H9 (cell line): ENCODE results near the gene ZC3H6. TPM values are rescaled to one million over a fixed set of nuclear protein-coding genes. Genes with fewer than 3 reads are reported as not detected.

Source experiments
- DNase-seq: peaks from one replicate; pipeline ENCODE4 v3.0.0-alpha.2; 2017
- H2AFZ ChIP-seq: one replicate; pipeline ENCODE4 v1.6.1; 2013; ENCODE audit warnings: mild to moderate bottlenecking, low read length, control low read depth, moderate library complexity
- H2AK5ac ChIP-seq: 2 replicates; pipeline ENCODE4 v1.6.1; 2013; ENCODE audit warnings: low read length, control low read depth, mixed read lengths; ENCODE audit not compliant: insufficient read length
- H2BK120ac ChIP-seq: one replicate; pipeline ENCODE4 v1.6.1; 2013; ENCODE audit warnings: low read depth, mild to moderate bottlenecking, low read length, control low read depth, inconsistent platforms; ENCODE audit not compliant: poor library complexity, severe bottlenecking
- H2BK12ac ChIP-seq: 2 replicates; pipeline ENCODE4 v1.6.1; 2013; ENCODE audit warnings: low read length, control low read depth, mixed read lengths, low read depth; ENCODE audit not compliant: insufficient read length
- H2BK15ac ChIP-seq: 2 replicates; pipeline ENCODE4 v1.6.1; 2013; ENCODE audit warnings: low read depth, low read length, control low read depth
- H2BK20ac ChIP-seq: one replicate; pipeline ENCODE4 v1.6.1; 2013; ENCODE audit warnings: low read depth, mild to moderate bottlenecking, low read length, control low read depth, inconsistent platforms; ENCODE audit not compliant: poor library complexity, severe bottlenecking
- H2BK5ac ChIP-seq: 2 replicates; pipeline ENCODE4 v1.6.1; 2013; ENCODE audit warnings: low read length, control low read depth, mixed read lengths; ENCODE audit not compliant: insufficient read length
- H3K14ac ChIP-seq: 2 replicates; pipeline ENCODE4 v1.6.1; 2013; ENCODE audit warnings: low read length, control low read depth; ENCODE audit not compliant: insufficient read depth
- H3K18ac ChIP-seq: 2 replicates; pipeline ENCODE4 v1.6.1; 2013; ENCODE audit warnings: low read depth, mild to moderate bottlenecking, mixed read lengths, low read length, control low read depth; ENCODE audit not compliant: insufficient read length
- H3K23ac ChIP-seq: 2 replicates; pipeline ENCODE4 v1.6.1; 2013; ENCODE audit warnings: low read length, control low read depth, mixed read lengths, low read depth; ENCODE audit not compliant: insufficient read length
- H3K23me2 ChIP-seq: 2 replicates; pipeline ENCODE4 v1.6.1; 2013; ENCODE audit warnings: low read depth, mild to moderate bottlenecking, mixed read lengths, low read length, control low read depth; ENCODE audit not compliant: insufficient read length, poor library complexity, severe bottlenecking
- H3K27ac ChIP-seq: 2 replicates; pipeline ENCODE4 v1.5.1; 2013; ENCODE audit warnings: low read length, control low read depth, mixed read lengths, low read depth; ENCODE audit not compliant: insufficient read length
- H3K27me3 ChIP-seq: 2 replicates; pipeline ENCODE4 v1.6.1; 2013; ENCODE audit warnings: low read length, control low read depth, inconsistent platforms; ENCODE audit not compliant: insufficient read depth
- H3K4ac ChIP-seq: 2 replicates; pipeline ENCODE4 v1.6.1; 2013; ENCODE audit warnings: low read depth, mild to moderate bottlenecking, control low read depth, inconsistent platforms, low read length, moderate library complexity
- H3K4me1 ChIP-seq: 2 replicates; pipeline ENCODE4 v1.6.1; 2013; ENCODE audit warnings: low read length, control low read depth, inconsistent platforms; ENCODE audit not compliant: insufficient read depth
- H3K4me2 ChIP-seq: 2 replicates; pipeline ENCODE4 v1.6.1; 2013; ENCODE audit warnings: low read length, control low read depth, mixed read lengths; ENCODE audit not compliant: insufficient read length, insufficient read depth
- H3K56ac ChIP-seq: 2 replicates; pipeline ENCODE4 v1.6.1; 2013; ENCODE audit warnings: low read depth, mild to moderate bottlenecking, mixed read lengths, low read length, control low read depth; ENCODE audit not compliant: insufficient read length
- H3K79me1 ChIP-seq: 2 replicates; pipeline ENCODE4 v1.6.1; 2013; ENCODE audit warnings: low read depth, mild to moderate bottlenecking, moderate library complexity, low read length, control low read depth, inconsistent platforms; ENCODE audit not compliant: insufficient read depth, poor library complexity, severe bottlenecking
- H3K79me2 ChIP-seq: 2 replicates; pipeline ENCODE4 v1.6.1; 2013; ENCODE audit warnings: low read length, control low read depth, inconsistent platforms; ENCODE audit not compliant: insufficient read depth
- H3K9ac ChIP-seq: 2 replicates; pipeline ENCODE4 v1.6.1; 2013; ENCODE audit warnings: low read length, control low read depth, mixed read lengths; ENCODE audit not compliant: insufficient read length; ENCODE audit errors: extremely low read depth
- H3K9me3 ChIP-seq: one replicate; pipeline ENCODE4 v1.6.1; 2013; ENCODE audit warnings: low read depth, low read length, inconsistent platforms; ENCODE audit not compliant: control insufficient read depth
- H3T11ph ChIP-seq: one replicate; pipeline ENCODE4 v1.6.1; 2013; ENCODE audit warnings: mild to moderate bottlenecking, low read length, control low read depth, inconsistent platforms
- H4K20me1 ChIP-seq: one replicate; pipeline ENCODE4 v1.6.1; 2013; ENCODE audit not compliant: control insufficient read depth, insufficient read length, insufficient read depth
- H4K5ac ChIP-seq: 2 replicates; pipeline ENCODE4 v1.6.1; 2013; ENCODE audit warnings: low read depth, mild to moderate bottlenecking, mixed read lengths, low read length, control low read depth; ENCODE audit not compliant: insufficient read length
- H4K8ac ChIP-seq: replicated peaks from 2 replicates; pipeline ENCODE4 v1.6.1; 2013; ENCODE audit warnings: low read length, control low read depth, mixed read lengths, low read depth; ENCODE audit not compliant: insufficient read length
- H4K91ac ChIP-seq: 2 replicates; pipeline ENCODE4 v1.6.1; 2013; ENCODE audit warnings: low read depth, mild to moderate bottlenecking, moderate library complexity, mixed read lengths, low read length, control low read depth; ENCODE audit not compliant: insufficient read length
- H3K27ac Mint-ChIP-seq, 3 experiments: 2 replicates in 2 of 3; 3 replicates in 1 of 3; pipeline ENCODE4 v1.8.0; 2020 to 2021; ENCODE audit warnings: mixed read lengths in 3 of 3, mild to moderate bottlenecking in 1 of 3, moderate library complexity in 1 of 3
- H3K27me3 Mint-ChIP-seq: 2 replicates; pipeline ENCODE4 v1.8.0; 2021; ENCODE audit warnings: low read depth, mild to moderate bottlenecking, moderate library complexity, mixed read lengths
- H3K36me3 Mint-ChIP-seq, 3 experiments: 2 replicates in 2 of 3; 3 replicates in 1 of 3; pipeline ENCODE4 v1.8.0; 2020 to 2021; ENCODE audit warnings: low read depth in 3 of 3, mixed read lengths in 3 of 3; ENCODE audit not compliant: insufficient read depth in 1 of 3
- H3K4me1 Mint-ChIP-seq, 2 experiments: 2 replicates each; pipeline ENCODE4 v1.8.0; 2020; ENCODE audit warnings: mixed read lengths in 2 of 2
- H3K4me3 Mint-ChIP-seq, 2 experiments: 2 replicates in 1 of 2; 3 replicates in 1 of 2; pipeline ENCODE4 v1.8.0; 2020 to 2021; ENCODE audit warnings: mild to moderate bottlenecking in 2 of 2, mixed read lengths in 2 of 2, moderate library complexity in 1 of 2
- H3K9me3 Mint-ChIP-seq, 2 experiments: 2 replicates in 1 of 2; 3 replicates in 1 of 2; pipeline ENCODE4 v1.8.0; 2020; ENCODE audit warnings: mild to moderate bottlenecking in 2 of 2, mixed read lengths in 2 of 2, moderate library complexity in 1 of 2
- WGBS: extraction: QIAGEN DNeasy Blood & Tissue Kit; methylation state at CpG from one replicate; pipeline ENCODE4 v1.1.7; 2013; ENCODE audit warnings: missing lambda C conversion rate, low lambda C conversion rate, mixed read lengths; ENCODE audit not compliant: insufficient read length; ENCODE audit errors: extremely low coverage; 5-methylcytosine and 5-hydroxymethylcytosine counted together
- total RNA-seq: library from RNA; stranded (reverse); gene quantifications from 2 replicates; pipeline ENCODE4 v1.2.1, GENCODE V29; 2021
- TF ChIP-seq, protein P1 (sequence below): fragments of 200-600 bp; sonication (generic); conservative IDR thresholded peaks from 3 replicates; pipeline ENCODE4 v1.8.0; 2021; ENCODE audit warnings: antibody characterized with exemption, mild to moderate bottlenecking

The ZC3H6 gene
- total RNA-seq, 1 experiment from 2014 or later = 3.5 TPM

GRCh38 chr2:112335600-112335999 lies 60.2 kb downstream of the ZC3H6 start:
- Histone ChIP-seq H3K79me2 (no peaks in the 10 kb centered on the region), H2BK120ac (no peak overlapping the region), H3K14ac (no peak overlapping the region), H3K4me2 (no peak overlapping the region), H3K79me1 (no peaks in the 10 kb centered on the region), H3K9me3 (no peaks in the 10 kb centered on the region), H3K9ac (no peak overlapping the region), H2BK5ac (no peak overlapping the region), H3K23me2 (no peaks in the 10 kb centered on the region), H3T11ph (no peak overlapping the region), H3K4me1 (no peaks in the 10 kb centered on the region), H3K23ac (no peak overlapping the region), H4K8ac (no peak overlapping the region), H3K56ac (no peak overlapping the region), H3K27me3 (no peaks in the 10 kb centered on the region), H2AK5ac (no peak overlapping the region), H3K18ac (no peak overlapping the region), H2AFZ (no peak overlapping the region), H2BK12ac (no peak overlapping the region), H2BK20ac (no peak overlapping the region), H3K27ac (no peak overlapping the region), H3K4ac (no peak overlapping the region), H4K91ac (no peak overlapping the region), H2BK15ac (no peak overlapping the region), H4K5ac (no peak overlapping the region), H4K20me1 (no peaks in the 10 kb centered on the region)
- no peak overlapping the region for H3K27ac Mint-ChIP-seq
- no peak for DNase-seq
- H3K9me3 Mint-ChIP-seq = no peaks in the 10 kb centered on the region
- peaks cover 2 to 12% (median 10%) of the 10 kb centered on the region in 3 experiments; a peak in 5 of 7 replicates for H3K36me3 Mint-ChIP-seq
- no CpG with 5 or more reads among the region's 1 CpG for WGBS
- TF ChIP-seq, protein P1, sequence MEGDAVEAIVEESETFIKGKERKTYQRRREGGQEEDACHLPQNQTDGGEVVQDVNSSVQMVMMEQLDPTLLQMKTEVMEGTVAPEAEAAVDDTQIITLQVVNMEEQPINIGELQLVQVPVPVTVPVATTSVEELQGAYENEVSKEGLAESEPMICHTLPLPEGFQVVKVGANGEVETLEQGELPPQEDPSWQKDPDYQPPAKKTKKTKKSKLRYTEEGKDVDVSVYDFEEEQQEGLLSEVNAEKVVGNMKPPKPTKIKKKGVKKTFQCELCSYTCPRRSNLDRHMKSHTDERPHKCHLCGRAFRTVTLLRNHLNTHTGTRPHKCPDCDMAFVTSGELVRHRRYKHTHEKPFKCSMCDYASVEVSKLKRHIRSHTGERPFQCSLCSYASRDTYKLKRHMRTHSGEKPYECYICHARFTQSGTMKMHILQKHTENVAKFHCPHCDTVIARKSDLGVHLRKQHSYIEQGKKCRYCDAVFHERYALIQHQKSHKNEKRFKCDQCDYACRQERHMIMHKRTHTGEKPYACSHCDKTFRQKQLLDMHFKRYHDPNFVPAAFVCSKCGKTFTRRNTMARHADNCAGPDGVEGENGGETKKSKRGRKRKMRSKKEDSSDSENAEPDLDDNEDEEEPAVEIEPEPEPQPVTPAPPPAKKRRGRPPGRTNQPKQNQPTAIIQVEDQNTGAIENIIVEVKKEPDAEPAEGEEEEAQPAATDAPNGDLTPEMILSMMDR = no peak
- no peak overlapping the region for H3K4me3 Mint-ChIP-seq
- H3K27me3 Mint-ChIP-seq = no peaks in the 10 kb centered on the region
- H3K4me1 Mint-ChIP-seq = peaks cover 0 to 3% of the 10 kb centered on the region in 2 experiments; a peak in 1 of 4 replicates
